HG03060 (cell line): ENCODE measurements around the gene PPP1R3C.

Experiments used
- ATAC-seq: cut with Tn5 transposase; IDR thresholded peaks from one replicate; pipeline ENCODE4 v1.9.1; 2021; ENCODE audit warnings: low read depth, moderate number of reproducible peaks; ENCODE audit not compliant: unreplicated experiment

PPP1R3C gene

GRCh38 chr10:91630625-91631024 lies 2.2 kb downstream of the PPP1R3C start:
- ATAC-seq = no peak

GRCh38 chr10:91629715-91630549 lies 2.9 kb downstream of the PPP1R3C start:
- ATAC-seq = no peak

GRCh38 chr10:91628383-91628782 lies 4.5 kb downstream of the PPP1R3C start:
- ATAC-seq = no peak

GRCh38 chr10:91627344-91628102 lies 5.3 kb downstream of the PPP1R3C start:
- no peak for ATAC-seq

- no peak for ATAC-seq
These were observed 5.9 kb downstream of the PPP1R3C start for GRCh38 chr10:91626936-91627335.

- no peak for ATAC-seq
These were observed 8.2 kb downstream of the PPP1R3C start for GRCh38 chr10:91624633-91625032.

- no peak for ATAC-seq
These were observed 10.3 kb downstream of the PPP1R3C start for GRCh38 chr10:91622601-91623000.

- no peak for ATAC-seq
These were observed 11.3 kb downstream of the PPP1R3C start for GRCh38 chr10:91621483-91622113.

GRCh38 chr10:91617072-91617609 lies 15.7 kb downstream of the PPP1R3C start:
- no peak for ATAC-seq

- no peak for ATAC-seq
These were observed 16.7 kb downstream of the PPP1R3C start for GRCh38 chr10:91616137-91616536.

GRCh38 chr10:91614225-91614624 lies 18.6 kb downstream of the PPP1R3C start:
- no peak for ATAC-seq

- ATAC-seq = no peak
These were observed 19.3 kb downstream of the PPP1R3C start for GRCh38 chr10:91613411-91614187.

GRCh38 chr10:91610919-91611318 lies 22.0 kb downstream of the PPP1R3C start:
- no peak for ATAC-seq

- no peak for ATAC-seq
These were observed 22.4 kb downstream of the PPP1R3C start for GRCh38 chr10:91610444-91610843.

- no peak for ATAC-seq
These were observed 25.0 kb downstream of the PPP1R3C start for GRCh38 chr10:91607646-91608403.

- ATAC-seq = no peak
These were observed 26.9 kb downstream of the PPP1R3C start for GRCh38 chr10:91605968-91606367.

- no peak for ATAC-seq
These were observed 28.0 kb downstream of the PPP1R3C start for GRCh38 chr10:91604553-91605534.

GRCh38 chr10:91603931-91604331 lies 28.9 kb downstream of the PPP1R3C start:
- no peak for ATAC-seq
